HepG2 (cell line): ENCODE data around the gene ACP2. TPM values are rescaled to one million over a fixed set of nuclear protein-coding genes. Genes with fewer than 3 reads are reported as not detected.

ENCODE experiments used
- ASH2L ChIP-seq: fragments of 300-600, 200-600 bp; sonication (generic); IDR thresholded peaks from 2 replicates; pipeline ENCODE4 v1.7.0; 2017; ENCODE audit warnings: low read depth, mild to moderate bottlenecking, moderate library complexity, mixed read lengths, low read length; ENCODE audit not compliant: insufficient read length
- CBX5 ChIP-seq: sonication (generic); formaldehyde crosslinking; IDR thresholded peaks from 2 replicates; pipeline ENCODE4 v1.4.0; 2020; ENCODE audit warnings: missing genetic modification reagents, borderline replicate concordance
- CCDC6 ChIP-seq: sonication (generic); formaldehyde crosslinking; IDR thresholded peaks from 2 replicates; pipeline ENCODE4 v1.8.1; 2022; ENCODE audit warnings: mild to moderate bottlenecking, missing genetic modification reagents, moderate library complexity
- HHEX ChIP-seq: IDR thresholded peaks from 2 replicates; pipeline ENCODE4 v1.6.1; 2016; ENCODE audit warnings: control low read depth
- HOXA9 ChIP-seq: sonication (generic); formaldehyde crosslinking; IDR thresholded peaks from 2 replicates; pipeline ENCODE4 v1.8.1; 2022; ENCODE audit warnings: missing genetic modification reagents, mild to moderate bottlenecking, moderate library complexity, borderline replicate concordance
- KDM5A ChIP-seq: fragments of 200-600 bp; sonication (generic); IDR thresholded peaks from 2 replicates; pipeline ENCODE4 v1.7.0; 2018; ENCODE audit warnings: antibody characterized with exemption, mild to moderate bottlenecking, low read length, borderline replicate concordance
- MZF1 ChIP-seq: sonication (generic); formaldehyde crosslinking; IDR thresholded peaks from 2 replicates; pipeline ENCODE4 v1.8.1; 2023; ENCODE audit warnings: mild to moderate bottlenecking, missing genetic modification reagents, borderline replicate concordance
- NR2F2 ChIP-seq: IDR thresholded peaks from 2 replicates; pipeline ENCODE4 v1.6.1; 2012; ENCODE audit warnings: low read depth, inconsistent platforms, borderline replicate concordance
- PAWR ChIP-seq: sonication (generic); formaldehyde crosslinking; IDR thresholded peaks from 2 replicates; pipeline ENCODE4 v1.4.0; 2020; ENCODE audit warnings: missing genetic modification reagents, mild to moderate bottlenecking, borderline replicate concordance
- PHF21A ChIP-seq: sonication (generic); formaldehyde crosslinking; IDR thresholded peaks from 2 replicates; pipeline ENCODE4 v1.5.0; 2020; ENCODE audit warnings: mild to moderate bottlenecking, missing genetic modification reagents
- POLR2AphosphoS5 ChIP-seq: IDR thresholded peaks from 2 replicates; pipeline ENCODE4 v1.6.1; 2012; ENCODE audit warnings: low read depth, low read length
- RFXANK ChIP-seq: IDR thresholded peaks from 2 replicates; pipeline ENCODE4 v1.6.1; 2016
- SP4 ChIP-seq: sonication (generic); formaldehyde crosslinking; IDR thresholded peaks from 2 replicates; pipeline ENCODE4 v1.8.1; 2023; ENCODE audit warnings: mild to moderate bottlenecking, missing genetic modification reagents
- SP5 ChIP-seq: IDR thresholded peaks from 2 replicates; pipeline ENCODE4 v1.6.1; 2016; ENCODE audit warnings: low read depth, borderline replicate concordance
- STAG1 ChIP-seq: sonication (generic); formaldehyde crosslinking; IDR thresholded peaks from 2 replicates; pipeline ENCODE4 v1.4.0; 2020; ENCODE audit warnings: missing genetic modification reagents
- ZBTB38 ChIP-seq: sonication (generic); formaldehyde crosslinking; IDR thresholded peaks from 2 replicates; pipeline ENCODE4 v1.5.1; 2020; ENCODE audit warnings: mild to moderate bottlenecking, missing genetic modification reagents
- ZNF136 ChIP-seq: sonication (generic); formaldehyde crosslinking; IDR thresholded peaks from 2 replicates; pipeline ENCODE4 v1.8.1; 2022; ENCODE audit warnings: low read depth, mild to moderate bottlenecking, moderate library complexity, missing genetic modification reagents
- ZNF3 ChIP-seq: IDR thresholded peaks from 2 replicates; pipeline ENCODE4 v1.7.0; 2017; ENCODE audit warnings: inconsistent platforms
- ZNF460 ChIP-seq: sonication (generic); formaldehyde crosslinking; IDR thresholded peaks from 2 replicates; pipeline ENCODE4 v1.5.1; 2020; ENCODE audit warnings: missing genetic modification reagents, mild to moderate bottlenecking, borderline replicate concordance
- ZNF550 ChIP-seq: sonication (generic); formaldehyde crosslinking; IDR thresholded peaks from 2 replicates; pipeline ENCODE4 v1.4.0; 2020; ENCODE audit warnings: mild to moderate bottlenecking, missing genetic modification reagents, borderline replicate concordance
- ZNF558 ChIP-seq: sonication (generic); formaldehyde crosslinking; IDR thresholded peaks from 2 replicates; pipeline ENCODE4 v1.9.0; 2022; ENCODE audit warnings: mild to moderate bottlenecking, missing genetic modification reagents, borderline replicate concordance
- ZNF703 ChIP-seq: sonication (generic); formaldehyde crosslinking; IDR thresholded peaks from 2 replicates; pipeline ENCODE4 v1.5.1; 2020; ENCODE audit warnings: missing genetic modification reagents, mild to moderate bottlenecking, moderate library complexity, borderline replicate concordance
- ZNF839 ChIP-seq: sonication (generic); formaldehyde crosslinking; IDR thresholded peaks from 2 replicates; pipeline ENCODE4 v1.4.0; 2020; ENCODE audit warnings: missing genetic modification reagents, mild to moderate bottlenecking, borderline replicate concordance
- polyA plus RNA-seq, 8 experiments: library from polyadenylated mRNA; depleted of rRNA in 3 of 8; stranded (reverse) in 7 of 8; unstranded in 1 of 8; fragments of >200 nt; fragmentation: Illumina TruSeq in 4 of 8; extraction: Trizol in 4 of 8; gene quantifications; 2 replicates each; pipeline versions ENCODE4 v1.2.1 to v1.2.3, GENCODE V29; 2011 to 2016; ENCODE audit warnings: low read depth in 4 of 8, missing spikeins in 1 of 8, mixed read lengths in 1 of 8; ENCODE audit not compliant: insufficient read depth in 1 of 8
- total RNA-seq, 5 experiments: library from RNA; depleted of rRNA; stranded (reverse); fragments of >200 nt; fragmentation: Illumina TruSeq; extraction: Trizol; gene quantifications; 2 replicates each; pipeline ENCODE4 v1.2.3, GENCODE V29; 2016; ENCODE audit warnings: low read depth in 1 of 5
- TF ChIP-seq, protein P1 (sequence below): sonication (generic); formaldehyde crosslinking; IDR thresholded peaks from 2 replicates; pipeline ENCODE4 v1.8.0; 2022; ENCODE audit warnings: mild to moderate bottlenecking, missing genetic modification reagents, moderate library complexity
- TF ChIP-seq, protein P2 (sequence below): sonication (generic); formaldehyde crosslinking; IDR thresholded peaks from 2 replicates; pipeline ENCODE4 v1.8.1; 2023; ENCODE audit warnings: mild to moderate bottlenecking, missing genetic modification reagents, borderline replicate concordance
- TF ChIP-seq, protein P3 (sequence below): sonication (generic); formaldehyde crosslinking; IDR thresholded peaks from 2 replicates; pipeline ENCODE4 v1.5.0; 2020; ENCODE audit warnings: missing genetic modification reagents, mild to moderate bottlenecking, borderline replicate concordance
- TF ChIP-seq, protein P4 (sequence below): sonication (generic); formaldehyde crosslinking; IDR thresholded peaks from 2 replicates; pipeline ENCODE4 v1.8.0; 2023; ENCODE audit warnings: mild to moderate bottlenecking, missing genetic modification reagents
- TF ChIP-seq, protein P5 (sequence below): IDR thresholded peaks from 2 replicates; pipeline ENCODE4 v1.6.1; 2016; ENCODE audit warnings: missing compliant biosample characterization, missing genetic modification reagents, borderline replicate concordance

ACP2 gene
- total and polyA plus RNA-seq, 2 of the 13 experiments (the other 11 are each of a cell fraction or from before 2014, with no cell fraction given) = 17.7 to 20.2 TPM

DNA sequence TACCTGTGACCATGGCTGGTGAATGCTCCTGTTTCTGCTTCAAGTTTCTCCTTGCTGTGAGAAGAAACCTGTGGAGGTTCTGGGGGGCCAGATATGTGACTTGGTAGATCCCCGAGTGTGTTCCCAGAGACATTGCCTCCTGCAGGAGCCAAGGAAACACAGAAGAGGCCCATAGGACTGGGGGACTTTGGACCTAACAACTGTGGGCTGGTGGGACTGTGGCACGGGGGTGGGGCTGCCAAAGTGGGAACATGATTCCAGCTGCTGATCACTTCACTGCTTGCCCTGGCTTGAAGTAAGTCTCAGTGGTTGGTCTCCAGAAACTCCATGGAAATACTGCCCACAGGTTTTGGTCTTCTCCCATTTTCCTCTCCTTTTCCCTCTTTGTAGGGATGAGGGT is 5.0 kb upstream of the ACP2 start (continued):
- TF ChIP-seq SP5 (CRISPR knock-in tag) (peak; percentile 62; the same call in 1 of the 2 replicates), ZNF3 (no peak), STAG1 (CRISPR knock-in tag) (no peak), ZNF550 (CRISPR knock-in tag) (no peak), PAWR (CRISPR knock-in tag) (no peak), HOXA9 (no peak), CCDC6 (CRISPR knock-in tag) (no peak), SP4 (CRISPR knock-in tag) (0 out of 2 replicates have a peak, but pooled peaks have one; percentile 14), POLR2AphosphoS5 (peak; percentile 48; the same call in 1 of the 2 replicates), ZNF703 (no peak), ZBTB38 (CRISPR knock-in tag) (no peak), NR2F2 (no peak), ZNF460 (CRISPR knock-in tag) (no peak), RFXANK (no peak), MZF1 (CRISPR knock-in tag) (no peak), ASH2L (peak; percentile 43), HHEX (no peak), PHF21A (CRISPR knock-in tag) (no peak), ZNF839 (no peak), KDM5A (no peak), ZNF136 (CRISPR knock-in tag) (no peak), CBX5 (no peak), ZNF558 (CRISPR knock-in tag) (no peak)
- TF ChIP-seq, protein P1, sequence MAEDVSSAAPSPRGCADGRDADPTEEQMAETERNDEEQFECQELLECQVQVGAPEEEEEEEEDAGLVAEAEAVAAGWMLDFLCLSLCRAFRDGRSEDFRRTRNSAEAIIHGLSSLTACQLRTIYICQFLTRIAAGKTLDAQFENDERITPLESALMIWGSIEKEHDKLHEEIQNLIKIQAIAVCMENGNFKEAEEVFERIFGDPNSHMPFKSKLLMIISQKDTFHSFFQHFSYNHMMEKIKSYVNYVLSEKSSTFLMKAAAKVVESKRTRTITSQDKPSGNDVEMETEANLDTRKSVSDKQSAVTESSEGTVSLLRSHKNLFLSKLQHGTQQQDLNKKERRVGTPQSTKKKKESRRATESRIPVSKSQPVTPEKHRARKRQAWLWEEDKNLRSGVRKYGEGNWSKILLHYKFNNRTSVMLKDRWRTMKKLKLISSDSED (CRISPR knock-in tag) = no peak
- TF ChIP-seq, protein P2, sequence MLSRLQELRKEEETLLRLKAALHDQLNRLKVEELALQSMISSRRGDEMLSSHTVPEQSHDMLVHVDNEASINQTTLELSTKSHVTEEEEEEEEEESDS (CRISPR knock-in tag) = no peak
- TF ChIP-seq, protein P3, sequence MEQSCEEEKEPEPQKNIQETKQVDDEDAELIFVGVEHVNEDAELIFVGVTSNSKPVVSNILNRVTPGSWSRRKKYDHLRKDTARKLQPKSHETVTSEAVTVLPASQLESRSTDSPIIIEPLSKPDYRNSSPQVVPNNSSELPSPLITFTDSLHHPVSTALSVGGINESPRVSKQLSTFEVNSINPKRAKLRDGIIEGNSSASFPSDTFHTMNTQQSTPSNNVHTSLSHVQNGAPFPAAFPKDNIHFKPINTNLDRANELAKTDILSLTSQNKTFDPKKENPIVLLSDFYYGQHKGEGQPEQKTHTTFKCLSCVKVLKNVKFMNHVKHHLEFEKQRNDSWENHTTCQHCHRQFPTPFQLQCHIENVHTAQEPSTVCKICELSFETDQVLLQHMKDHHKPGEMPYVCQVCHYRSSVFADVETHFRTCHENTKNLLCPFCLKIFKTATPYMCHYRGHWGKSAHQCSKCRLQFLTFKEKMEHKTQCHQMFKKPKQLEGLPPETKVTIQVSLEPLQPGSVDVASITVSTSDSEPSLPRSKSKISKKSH (CRISPR knock-in tag) = no peak
- TF ChIP-seq, protein P4, sequence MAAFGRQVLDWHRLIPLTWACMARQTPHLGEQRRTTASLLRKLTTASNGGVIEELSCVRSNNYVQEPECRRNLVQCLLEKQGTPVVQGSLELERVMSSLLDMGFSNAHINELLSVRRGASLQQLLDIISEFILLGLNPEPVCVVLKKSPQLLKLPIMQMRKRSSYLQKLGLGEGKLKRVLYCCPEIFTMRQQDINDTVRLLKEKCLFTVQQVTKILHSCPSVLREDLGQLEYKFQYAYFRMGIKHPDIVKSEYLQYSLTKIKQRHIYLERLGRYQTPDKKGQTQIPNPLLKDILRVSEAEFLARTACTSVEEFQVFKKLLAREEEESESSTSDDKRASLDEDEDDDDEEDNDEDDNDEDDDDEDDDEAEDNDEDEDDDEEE = no peak
- TF ChIP-seq, protein P5, sequence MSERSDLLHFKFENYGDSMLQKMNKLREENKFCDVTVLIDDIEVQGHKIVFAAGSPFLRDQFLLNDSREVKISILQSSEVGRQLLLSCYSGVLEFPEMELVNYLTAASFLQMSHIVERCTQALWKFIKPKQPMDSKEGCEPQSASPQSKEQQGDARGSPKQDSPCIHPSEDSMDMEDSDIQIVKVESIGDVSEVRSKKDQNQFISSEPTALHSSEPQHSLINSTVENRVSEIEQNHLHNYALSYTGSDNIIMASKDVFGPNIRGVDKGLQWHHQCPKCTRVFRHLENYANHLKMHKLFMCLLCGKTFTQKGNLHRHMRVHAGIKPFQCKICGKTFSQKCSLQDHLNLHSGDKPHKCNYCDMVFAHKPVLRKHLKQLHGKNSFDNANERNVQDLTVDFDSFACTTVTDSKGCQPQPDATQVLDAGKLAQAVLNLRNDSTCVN = no peak
